A673 (cell line): ENCODE data around the gene PRDM16. TPM values are rescaled to one million over a fixed set of nuclear protein-coding genes. Genes with fewer than 3 reads are reported as not detected.

Experiments used
- BruUV-seq: library from RNA; stranded (reverse); fragments of 400-500 nt; replicated peaks from 2 replicates; lab custom pipeline; 2021; lab: Mats Ljungman, UMichigan
- CTCF ChIA-PET: fragments of 300-600 bp; sonication (Branson Sonifier 250); formaldehyde crosslinking; loops from one replicate; lab custom pipeline; 2022; ENCODE audit warnings: antibody characterized with exemption; lab: Charles Lee
- POLR2A ChIA-PET: fragments of 300-600 bp; sonication (Branson Sonifier 250); formaldehyde crosslinking; loops from one replicate; lab custom pipeline; 2022; ENCODE audit warnings: antibody characterized with exemption; ENCODE audit not compliant: low non-redundant PET; lab: Charles Lee
- DNase-seq: peaks from one replicate; pipeline ENCODE4 v3.0.0-alpha.2; 2015; ENCODE audit warnings: low spot score
- H3K27ac ChIP-seq: fragments of 200-600 bp; sonication (generic); 2 replicates; pipeline ENCODE4 v1.5.1; 2016; ENCODE audit warnings: mixed run types, low read depth, mild to moderate bottlenecking, mixed read lengths, antibody characterized with exemption, low read length; ENCODE audit not compliant: poor library complexity, severe bottlenecking
- H3K27me3 ChIP-seq: fragments of 200-600 bp; sonication (generic); replicated peaks from 2 replicates; pipeline ENCODE4 v1.6.1; 2017; ENCODE audit warnings: mixed run types, low read depth, mild to moderate bottlenecking, mixed read lengths, antibody characterized with exemption, low read length; ENCODE audit not compliant: insufficient read depth, poor library complexity
- H3K36me3 ChIP-seq: fragments of 200-600 bp; sonication (generic); 2 replicates; pipeline ENCODE4 v1.6.1; 2016; ENCODE audit warnings: mixed run types, mild to moderate bottlenecking, mixed read lengths, antibody characterized with exemption, low read length; ENCODE audit not compliant: insufficient read depth, poor library complexity, severe bottlenecking
- H3K4me1 ChIP-seq: fragments of 200-600 bp; sonication (generic); 2 replicates; pipeline ENCODE4 v1.6.1; 2017; ENCODE audit warnings: mixed run types, mild to moderate bottlenecking, mixed read lengths, antibody characterized with exemption, low read length; ENCODE audit not compliant: insufficient read depth, poor library complexity, severe bottlenecking
- H3K4me3 ChIP-seq: fragments of 200-600 bp; sonication (generic); 2 replicates; pipeline ENCODE4 v1.5.1; 2016; ENCODE audit warnings: low read depth, mixed run types, mild to moderate bottlenecking, mixed read lengths, low read length; ENCODE audit not compliant: poor library complexity, severe bottlenecking
- H3K9me3 ChIP-seq: fragments of 200-600 bp; sonication (generic); 2 replicates; pipeline ENCODE4 v1.6.1; 2016; ENCODE audit warnings: mixed run types, low read depth, mild to moderate bottlenecking, mixed read lengths, antibody characterized with exemption, low read length; ENCODE audit not compliant: poor library complexity, severe bottlenecking
- CTCF ChIP-seq: fragments of 300-800, 200-600 bp; sonication (generic); conservative IDR thresholded peaks from 2 replicates; pipeline ENCODE4 v1.5.1; 2017; ENCODE audit warnings: low read depth, mild to moderate bottlenecking, antibody characterized with exemption, low read length, moderate library complexity, mixed read lengths
- EZH2 ChIP-seq: fragments of 200-600 bp; sonication (generic); IDR thresholded peaks from 2 replicates; pipeline ENCODE4 v1.6.1; 2017; ENCODE audit warnings: borderline replicate concordance, low read depth, mild to moderate bottlenecking, mixed read lengths, antibody characterized with exemption, low read length; ENCODE audit not compliant: poor library complexity, severe bottlenecking
- intact Hi-C: fragments of 100-400 bp; cut with micrococcal nuclease; formaldehyde crosslinking; loops from one replicate; pipeline ENCODE4 v1.10.0; 2022; ENCODE audit not compliant: unreplicated experiment
- total RNA-seq: library from RNA; stranded (reverse); gene quantifications from 2 replicates; pipeline ENCODE4 v1.2.3, GENCODE V29; 2021

PRDM16 gene
- total RNA-seq, 1 experiment from 2014 or later = 0.49 TPM

GRCh38 chr1:3245768-3246167, 176.8 kb downstream of the PRDM16 start:
- intact Hi-C loops = no loop called here
- H3K27me3 ChIP-seq = no peaks in the 10 kb centered on the region
- H3K9me3 ChIP-seq = no peaks in the 10 kb centered on the region
- no peak overlapping the region for H3K4me3 ChIP-seq
- no peak for DNase-seq
- TF ChIP-seq EZH2 = no peak
- TF ChIP-seq CTCF = no peak
- no TSS peak for BruUV-seq
- ChIA-PET POLR2A (no interaction called here), CTCF (no interaction called here)
- no peaks in the 10 kb centered on the region for H3K36me3 ChIP-seq
- H3K27ac ChIP-seq = no peak overlapping the region
- H3K4me1 ChIP-seq = no peaks in the 10 kb centered on the region

- Histone ChIP-seq H3K4me1 (no peaks in the 10 kb centered on the region), H3K9me3 (no peaks in the 10 kb centered on the region), H3K4me3 (no peak overlapping the region), H3K27me3 (no peaks in the 10 kb centered on the region), H3K27ac (no peak overlapping the region), H3K36me3 (no peaks in the 10 kb centered on the region)
- TF ChIP-seq CTCF (no peak), EZH2 (no peak)
- no TSS peak for BruUV-seq
- CTCF ChIA-PET = no interaction called here
- DNase-seq = no peak
- POLR2A ChIA-PET = no interaction called here
- intact Hi-C loops = no loop called here
These were observed 177.2 kb downstream of the PRDM16 start for GRCh38 chr1:3246251-3246650.

- BruUV-seq = no TSS peak
- Histone ChIP-seq H3K4me3 (no peak overlapping the region), H3K9me3 (no peaks in the 10 kb centered on the region), H3K4me1 (no peaks in the 10 kb centered on the region), H3K27me3 (no peaks in the 10 kb centered on the region), H3K36me3 (no peaks in the 10 kb centered on the region), H3K27ac (no peak overlapping the region)
- TF ChIP-seq EZH2 (no peak), CTCF (no peak)
- POLR2A ChIA-PET = no interaction called here
- CTCF ChIA-PET = no interaction called here
- DNase-seq = no peak
- intact Hi-C loops = no loop called here
These were observed 178.6 kb downstream of the PRDM16 start for GRCh38 chr1:3247521-3248121.
